Psoas muscle (tissue), 8 donors: ENCODE data around the gene PHF21B. TPM values are rescaled to one million over a fixed set of nuclear protein-coding genes. Genes with fewer than 3 reads are reported as not detected.

ENCODE experiments used
- ATAC-seq, 4 donors: fragments of 200-7000 bp; cut with Tn5 transposase; one replicate each; pipeline ENCODE4 v1.9.1; 2020; ENCODE audit warnings: moderate library complexity in 3 of 4, mild to moderate bottlenecking in 2 of 4
- DNase-seq, 2 donors: peaks; one replicate each; pipeline ENCODE4 v3.0.0-alpha.2; 2020
- H3K27ac ChIP-seq: fragments of 200-600 bp; one replicate; pipeline ENCODE4 v1.8.0; 2022
- H3K27me3 ChIP-seq, 3 donors: fragments of 200-600 bp in 1 of 3; one replicate each; pipeline versions ENCODE4 v1.6.1 to v1.8.0; 2013 to 2022; ENCODE audit warnings: low read length in 2 of 3, mild to moderate bottlenecking in 2 of 3, moderate library complexity in 1 of 3; ENCODE audit not compliant: insufficient read depth in 3 of 3
- H3K36me3 ChIP-seq, 2 donors: fragments of 200-600 bp in 1 of 2; one replicate each; pipeline versions ENCODE4 v1.6.1 to v1.8.0; 2013 to 2022; ENCODE audit warnings: low read depth in 1 of 2, mild to moderate bottlenecking in 1 of 2, moderate library complexity in 1 of 2; ENCODE audit not compliant: insufficient read depth in 1 of 2
- H3K4me1 ChIP-seq: fragments of 200-600 bp; one replicate; pipeline ENCODE4 v1.8.0; 2022
- H3K4me3 ChIP-seq: fragments of 200-600 bp; one replicate; pipeline ENCODE4 v1.8.0; 2022; ENCODE audit warnings: mild to moderate bottlenecking
- H3K9me3 ChIP-seq: fragments of 200-600 bp; one replicate; pipeline ENCODE4 v1.8.0; 2022
- CTCF ChIP-seq: fragments of 200-600 bp; IDR thresholded peaks from one replicate; pipeline ENCODE4 v1.8.0; 2022; ENCODE audit warnings: antibody characterized with exemption
- WGBS, 3 donors: extraction: QIAGEN DNeasy Blood & Tissue Kit; methylation state at CpG; one replicate each; pipeline versions ENCODE4 v1.1.6 to v1.1.7; 2013; 5-methylcytosine and 5-hydroxymethylcytosine counted together
- intact Hi-C, 2 donors: fragments of 100-400 bp; cut with DNase I; formaldehyde crosslinking; loops; one replicate each; pipeline versions ENCODE4 v1.11.0 to v1.14.2; 2022
- polyA plus RNA-seq, 3 donors: library from polyadenylated mRNA; stranded (reverse); fragments of 200-250 nt; gene quantifications; one replicate each; pipeline ENCODE4 v1.2.3, GENCODE V29; 2013
- total RNA-seq, 4 donors: library from RNA; stranded (reverse); fragmentation: NEBNext Ultra II Directional in 2 of 4; extraction: Animal tissue kit (Norgen Biotek cat#: 25700) in 2 of 4; gene quantifications; one replicate each; pipeline versions ENCODE4 v1.2.1 to v1.2.4, GENCODE V29; 2021 to 2023
- donor health status: healthy with polysubstance abuse.
- donor health status: DM: no; HTN: no; CAD: no; lungs with moderate emphysema.
- donor health status: Bipolar disorder and iron deficiency.
- donor health status: healthy.
- donor health status: DM: yes; HTN: yes; CAD: no.
- donor health status: DM: no; HTN: no; CAD: no.
- donor health status: DM: no; HTN: no; CAD: no.
- donor health status: DM: yes; HTN: yes; CAD: no.

Gene PHF21B
- total and polyA plus RNA-seq, 7 donors, result 0.03 to 0.58 (median 0.16) TPM; not detected in 1

GRCh38 chr22:45047260-45047659 is 37.5 kb upstream of the PHF21B start:
- no peak overlapping the region for H3K4me3 ChIP-seq
- H3K9me3 ChIP-seq, result no peaks in the 10 kb centered on the region
- DNase-seq (no peak), ATAC-seq (no peak)
- H3K27me3 ChIP-seq, result peaks cover 0 to 18% (median 9%) of the 10 kb centered on the region in 3 donors
- TF ChIP-seq CTCF, result no peak
- no peaks in the 10 kb centered on the region for H3K4me1 ChIP-seq
- H3K27ac ChIP-seq, result no peak overlapping the region
- no peaks in the 10 kb centered on the region for H3K36me3 ChIP-seq
- WGBS, 3 donors, result 21 to 24% (median 22%) methylated on average over 6 of the region's 6 CpGs
- intact Hi-C loops, result no loop called here

DNA sequence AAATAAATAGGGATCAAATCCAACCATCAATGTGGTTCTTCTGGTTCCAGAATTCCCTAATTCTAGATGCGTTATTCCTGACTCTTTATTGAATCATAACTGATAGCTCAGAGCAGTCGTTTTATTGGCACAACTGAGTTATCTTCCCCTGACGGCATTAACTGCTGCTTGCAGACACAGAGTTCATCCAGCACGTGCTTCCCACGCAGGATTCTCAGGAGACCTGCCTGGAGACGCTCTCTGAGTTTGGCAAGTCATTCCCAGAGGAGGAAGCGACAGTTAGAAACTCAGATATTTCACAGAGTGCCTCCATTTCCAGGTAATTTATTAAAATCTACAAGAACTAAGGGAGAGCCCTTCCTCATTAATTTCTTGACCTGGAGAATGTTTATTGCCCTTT is 35.4 kb upstream of the PHF21B start:
- WGBS, 3 donors, result 36 to 44% (median 39%) methylated on average over 7 of the region's 7 CpGs
- H3K9me3 ChIP-seq, result no peaks in the 10 kb centered on the region
- H3K4me1 ChIP-seq, result no peaks in the 10 kb centered on the region
- no peak overlapping the region for H3K4me3 ChIP-seq
- DNase-seq, result no peak
- H3K27ac ChIP-seq, result no peak overlapping the region
- intact Hi-C loops, result no loop called here
- H3K27me3 ChIP-seq, result peaks cover 0 to 32% (median 6%) of the 10 kb centered on the region in 3 donors
- no peak for ATAC-seq
- TF ChIP-seq CTCF, result no peak
- H3K36me3 ChIP-seq, result no peaks in the 10 kb centered on the region

GRCh38 chr22:45042263-45042662 is 32.5 kb upstream of the PHF21B start:
- Histone ChIP-seq H3K27me3 (peaks cover 0 to 26% (median 6%) of the 10 kb centered on the region in 3 donors), H3K4me1 (no peaks in the 10 kb centered on the region), H3K9me3 (no peaks in the 10 kb centered on the region), H3K36me3 (no peaks in the 10 kb centered on the region), H3K27ac (no peak overlapping the region), H3K4me3 (no peak overlapping the region)
- WGBS, 3 donors, result 66 to 74% (median 73%) methylated on average over 8 of the region's 8 CpGs
- no peak for ATAC-seq
- TF ChIP-seq CTCF, result no peak
- DNase-seq, result no peak
- intact Hi-C loops, result no loop called here

DNA sequence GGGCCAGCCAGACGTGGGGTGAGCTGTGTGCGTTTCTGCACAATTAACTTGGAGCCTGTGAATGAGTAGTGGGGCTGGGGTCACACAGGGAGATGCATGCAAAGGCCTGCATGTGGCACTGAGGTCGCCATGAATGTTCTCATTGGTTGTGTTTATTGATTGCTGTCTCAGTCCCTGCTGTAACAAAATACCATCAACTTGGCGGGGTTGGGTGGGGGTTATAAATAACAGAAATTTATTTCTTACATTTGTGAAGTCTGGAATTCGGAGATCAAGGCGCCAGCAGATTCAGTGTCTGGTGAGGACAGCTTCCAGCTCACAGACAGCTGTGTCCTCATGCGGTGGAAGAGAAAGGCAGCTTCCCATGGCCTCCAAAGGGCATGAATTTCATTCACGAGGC is 29.3 kb upstream of the PHF21B start:
- Histone ChIP-seq H3K27me3 (peaks cover 0 to 41% (median 16%) of the 10 kb centered on the region in 3 donors), H3K4me3 (no peak overlapping the region)

More for the DNA sequence above, 29.3 kb upstream of the PHF21B start:
- H3K4me1 ChIP-seq, result no peaks in the 10 kb centered on the region
- H3K27ac ChIP-seq, result no peak overlapping the region
- intact Hi-C loops, result no loop called here
- no peak for ATAC-seq
- no peak for DNase-seq
- no peak for TF ChIP-seq CTCF
- no peaks in the 10 kb centered on the region for H3K9me3 ChIP-seq
- 28 to 43% (median 38%) methylated on average over 8 of the region's 8 CpGs for WGBS, 3 donors
- H3K36me3 ChIP-seq, result no peaks in the 10 kb centered on the region
